ENCODE results near the gene CASP2.

DNA sequence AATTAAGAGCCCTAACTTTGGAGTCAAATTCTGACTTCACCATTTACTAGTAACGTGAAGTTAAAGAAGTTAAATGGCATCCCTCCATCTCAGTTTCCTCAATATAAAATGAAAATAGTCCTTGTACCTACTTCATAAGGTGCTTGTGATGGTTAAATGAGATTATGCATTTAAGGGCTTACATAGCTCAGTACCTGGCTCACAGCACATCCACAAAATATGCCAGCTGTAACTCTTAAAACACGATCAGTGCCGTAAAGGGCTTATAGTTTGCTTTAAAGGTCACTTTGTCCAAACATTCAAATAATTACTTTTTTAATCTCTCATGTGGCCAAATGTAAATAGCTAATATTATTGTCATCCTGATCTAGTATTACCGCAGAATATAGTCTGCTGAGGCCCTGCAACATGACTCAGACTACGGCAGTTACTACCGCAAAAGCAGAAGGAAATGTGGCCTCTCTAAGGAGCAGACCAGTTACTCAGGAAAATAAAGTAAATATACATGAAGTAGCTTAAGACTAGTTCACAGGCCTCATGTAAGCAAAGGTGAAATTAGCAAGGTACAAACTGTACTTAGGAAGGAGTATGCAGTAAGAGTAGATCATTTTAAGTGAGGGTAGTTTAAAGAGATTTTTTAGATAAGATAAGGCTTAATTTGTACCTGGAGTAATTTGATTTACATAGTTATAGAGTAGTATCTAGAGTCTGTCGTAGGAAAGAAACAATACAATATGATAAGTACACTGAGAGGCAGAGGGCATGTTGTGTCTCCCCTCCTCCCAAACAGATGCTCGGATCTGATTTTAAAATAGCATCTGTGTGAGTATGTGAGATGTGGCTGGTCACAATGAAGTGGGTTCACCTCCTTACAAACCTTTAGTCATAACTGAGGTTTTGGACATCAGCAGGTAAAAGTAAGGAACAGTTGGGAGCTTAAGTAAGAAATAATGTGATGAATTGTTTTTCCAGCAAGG is 13.1 kb downstream of the CASP2 start:
- no peak for TF ChIP-seq GATA2 (IDR thresholded peaks at IDR 0.05; ENCODE audit: low read depth, low read length)
- TF ChIP-seq GATA3 (IDR thresholded peaks at IDR 0.05; ENCODE audit: low read depth, low read length): no peak
